GM06990 (cell line): ENCODE measurements around the gene CNNM1.

Experiments
- DNase-seq: peaks from one replicate; pipeline ENCODE4 v3.0.0-alpha.2; 2011; ENCODE audit not compliant: insufficient read length; ENCODE audit errors: extremely low read depth
- H3K27me3 ChIP-seq: replicated peaks from 2 replicates; pipeline ENCODE4 v1.6.0; 2011; ENCODE audit warnings: low read length; ENCODE audit not compliant: control insufficient read depth, insufficient read depth
- H3K36me3 ChIP-seq: 2 replicates; pipeline ENCODE4 v1.5.1; 2011; ENCODE audit warnings: low read length; ENCODE audit not compliant: control insufficient read depth, insufficient read depth
- H3K4me3 ChIP-seq: replicated peaks from 2 replicates; pipeline ENCODE4 v1.5.1; 2011; ENCODE audit warnings: low read depth, mild to moderate bottlenecking, control low read depth, low read length
- CTCF ChIP-seq: IDR thresholded peaks from 2 replicates; pipeline ENCODE4 v1.5.1; 2011; ENCODE audit warnings: low read length, control low read depth, mild to moderate bottlenecking, inconsistent platforms; ENCODE audit not compliant: insufficient read depth, poor library complexity, severe bottlenecking

Gene CNNM1

GRCh38 chr10:99372546-99373271, 43.6 kb downstream of the CNNM1 start:
- DNase-seq = no peak
- H3K27me3 ChIP-seq = peaks cover 1% of the 10 kb centered on the region
- TF ChIP-seq CTCF = no peak
- H3K36me3 ChIP-seq = no peaks in the 10 kb centered on the region
- no peak overlapping the region for H3K4me3 ChIP-seq

- no peak for DNase-seq
- H3K36me3 ChIP-seq = no peaks in the 10 kb centered on the region
- H3K27me3 ChIP-seq = no peaks in the 10 kb centered on the region; the same call in none of the 2 replicates
- H3K4me3 ChIP-seq = no peak overlapping the region
- no peak for TF ChIP-seq CTCF
Measured at GRCh38 chr10:99374526-99374925, 45.4 kb downstream of the CNNM1 start.

- Histone ChIP-seq H3K4me3 (no peak overlapping the region), H3K27me3 (no peaks in the 10 kb centered on the region; the same call in none of the 2 replicates), H3K36me3 (no peaks in the 10 kb centered on the region)
- DNase-seq = no peak
- TF ChIP-seq CTCF = no peak
Measured at GRCh38 chr10:99374972-99375371, 45.8 kb downstream of the CNNM1 start.

- H3K4me3 ChIP-seq = no peak overlapping the region
Measured at GRCh38 chr10:99375426-99375825, 46.3 kb downstream of the CNNM1 start.

GRCh38 chr10:99382176-99382575, 53.0 kb downstream of the CNNM1 start:
- Histone ChIP-seq H3K36me3 (no peaks in the 10 kb centered on the region), H3K27me3 (no peaks in the 10 kb centered on the region; the same call in 1 of the 2 replicates), H3K4me3 (no peak overlapping the region)
- no peak for TF ChIP-seq CTCF
- DNase-seq = no peak

More at GRCh38 chr10:99375426-99375825, 46.3 kb downstream of the CNNM1 start:
- no peaks in the 10 kb centered on the region for H3K36me3 ChIP-seq
- DNase-seq = no peak
- no peaks in the 10 kb centered on the region; the same call in 1 of the 2 replicates for H3K27me3 ChIP-seq
- no peak for TF ChIP-seq CTCF

- no peak for TF ChIP-seq CTCF
Measured at GRCh38 chr10:99387071-99387470, 57.9 kb downstream of the CNNM1 start.

More at GRCh38 chr10:99387071-99387470, 57.9 kb downstream of the CNNM1 start:
- no peak overlapping the region for H3K4me3 ChIP-seq
- H3K27me3 ChIP-seq = no peaks in the 10 kb centered on the region; the same call in 1 of the 2 replicates
- DNase-seq = no peak
- no peaks in the 10 kb centered on the region for H3K36me3 ChIP-seq
